GM21619 (cell line): ENCODE results near the gene IFIT1B.

Experiments used
- ATAC-seq: cut with Tn5 transposase; IDR thresholded peaks from one replicate; pipeline ENCODE4 v1.9.1; 2021; ENCODE audit not compliant: unreplicated experiment

Gene IFIT1B

GRCh38 chr10:89348481-89348880 lies 29.4 kb upstream of the IFIT1B start:
- ATAC-seq, result no peak

GRCh38 chr10:89348975-89349374 lies 28.9 kb upstream of the IFIT1B start:
- no peak for ATAC-seq

DNA sequence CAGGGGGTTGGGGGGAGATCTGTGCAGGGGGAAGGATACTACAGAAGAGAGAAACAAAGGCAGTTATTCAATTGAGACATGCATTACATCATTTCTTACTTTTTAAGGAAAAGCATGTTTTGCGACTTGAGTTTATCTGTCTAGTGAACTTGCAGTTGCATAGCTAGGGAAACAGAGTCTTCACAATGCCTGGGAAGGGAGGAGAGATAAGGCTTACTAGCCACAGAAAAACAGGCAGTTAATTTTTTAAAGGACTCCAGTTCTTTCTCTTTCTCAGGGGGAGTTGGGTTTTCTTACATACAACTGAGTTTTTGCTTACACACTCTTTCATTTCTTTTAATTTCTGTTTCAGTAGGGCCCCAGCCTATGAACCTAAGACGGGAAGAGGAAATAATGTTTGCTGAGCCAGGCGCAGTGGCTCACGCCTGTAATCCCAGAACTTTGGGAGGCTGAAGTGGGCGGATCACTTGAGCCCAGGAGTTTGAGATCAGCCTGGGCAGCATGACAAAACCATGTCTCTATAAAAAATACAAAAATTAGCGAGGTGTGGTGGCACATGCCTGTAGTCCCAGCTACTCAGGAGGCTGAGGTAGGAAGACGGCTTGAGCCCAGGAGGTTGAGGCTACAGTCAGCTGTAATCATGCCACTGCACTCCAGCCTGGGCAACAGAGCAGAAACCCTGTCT lies 27.1 kb upstream of the IFIT1B start:
- ATAC-seq, result peak; percentile 30

GRCh38 chr10:89351412-89351779 lies 26.5 kb upstream of the IFIT1B start:
- ATAC-seq, result peak; percentile 83

DNA sequence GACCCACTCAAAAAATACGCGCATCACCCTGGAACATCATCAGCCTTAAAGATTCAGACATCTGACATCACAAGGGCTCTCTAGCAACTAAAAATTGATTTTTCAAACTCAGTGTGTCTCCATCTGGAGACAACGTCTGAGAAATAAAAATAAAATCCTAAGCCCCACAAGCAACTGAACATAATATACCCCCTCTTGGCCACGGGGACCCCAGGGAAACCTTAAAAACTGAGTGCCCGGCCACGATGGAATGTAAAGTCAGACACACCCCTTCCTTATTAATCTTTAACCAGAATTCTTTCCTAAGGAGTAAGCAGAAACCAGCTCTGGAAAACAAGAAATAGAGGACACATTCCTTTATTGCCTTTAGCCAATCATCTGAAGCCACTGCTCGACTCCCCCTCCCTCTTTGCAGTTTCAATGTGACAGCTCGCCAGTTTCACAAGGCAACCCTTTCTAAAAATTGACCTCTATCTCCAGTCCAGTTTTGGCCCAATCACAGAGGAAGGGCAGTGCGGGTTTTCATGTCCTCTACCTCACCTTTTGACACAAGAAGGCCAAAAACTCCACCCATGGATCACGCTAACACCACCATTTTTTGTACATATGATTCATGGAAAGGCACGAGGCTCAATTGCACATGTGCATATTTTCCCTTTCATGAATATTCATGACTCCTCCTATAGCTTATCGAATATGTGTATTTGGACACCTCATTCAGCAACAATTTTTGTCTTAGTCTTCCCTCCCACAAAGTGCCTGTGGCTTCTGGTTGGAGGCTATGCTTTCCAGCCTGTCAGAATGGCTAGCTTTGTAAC lies 25.9 kb upstream of the IFIT1B start:
- ATAC-seq, result peak; percentile 32

DNA sequence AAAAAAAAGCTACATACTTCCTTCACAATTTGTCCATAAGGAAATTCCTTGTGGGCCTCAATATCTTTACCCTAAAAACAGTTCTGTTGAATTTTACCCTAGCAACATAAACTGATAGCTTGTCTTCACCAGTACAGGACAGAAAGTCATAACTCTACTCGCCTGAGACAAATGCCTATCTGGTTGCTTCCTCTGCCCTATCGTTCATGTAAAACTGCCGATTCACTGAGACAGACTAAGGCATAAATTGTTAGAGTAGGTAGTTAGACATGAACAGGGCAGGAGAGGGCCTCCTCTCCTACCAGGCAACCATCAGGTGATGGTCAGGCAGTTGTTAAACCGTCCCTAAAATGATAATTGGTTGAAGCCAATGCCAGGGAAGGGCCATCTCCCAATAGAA lies 25.1 kb upstream of the IFIT1B start:
- ATAC-seq, result no peak

DNA sequence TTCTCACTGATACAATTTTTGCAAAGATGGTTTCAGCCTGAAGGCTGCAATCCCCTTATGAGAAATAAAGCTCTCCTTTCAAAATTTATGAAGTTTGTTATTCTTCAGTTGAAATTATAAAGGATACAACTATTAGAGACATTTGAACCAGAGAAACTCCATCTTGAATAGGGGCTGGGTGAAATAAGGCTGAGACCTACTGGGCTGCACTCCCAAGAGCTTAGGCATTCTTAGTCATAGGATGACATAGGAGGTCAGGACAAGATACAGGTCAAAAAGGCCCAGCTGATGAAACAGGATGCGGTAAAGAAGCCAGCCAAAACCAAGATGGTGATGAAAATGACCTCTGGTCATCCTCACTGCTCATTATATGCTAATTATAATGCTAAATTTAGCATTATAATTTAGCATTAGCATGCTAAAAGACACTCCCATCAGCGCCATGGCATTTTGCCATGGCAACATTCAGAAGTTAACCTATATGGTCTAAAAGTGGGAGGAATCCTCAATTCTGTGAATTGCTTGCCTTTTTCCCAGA lies 22.4 kb upstream of the IFIT1B start:
- no peak for ATAC-seq

DNA sequence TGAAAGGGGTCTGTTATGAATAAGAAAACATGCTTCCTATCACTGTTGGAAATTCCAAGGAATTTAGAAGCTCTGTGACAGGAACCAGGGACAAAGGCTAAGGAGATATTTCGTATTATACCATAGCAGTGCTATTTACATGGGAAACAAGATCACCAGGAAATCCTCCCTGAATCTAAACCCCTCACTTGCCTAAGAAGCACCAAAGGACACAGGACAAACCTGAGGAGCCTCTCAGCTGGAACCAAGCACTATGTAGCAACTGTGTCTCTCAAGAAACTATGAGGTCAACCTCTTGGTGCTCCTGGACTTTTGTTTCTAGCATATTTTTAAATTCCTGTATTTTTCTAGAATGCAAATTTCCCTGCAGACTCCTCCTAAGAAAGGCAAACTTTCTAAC lies 20.8 kb upstream of the IFIT1B start:
- no peak for ATAC-seq

DNA sequence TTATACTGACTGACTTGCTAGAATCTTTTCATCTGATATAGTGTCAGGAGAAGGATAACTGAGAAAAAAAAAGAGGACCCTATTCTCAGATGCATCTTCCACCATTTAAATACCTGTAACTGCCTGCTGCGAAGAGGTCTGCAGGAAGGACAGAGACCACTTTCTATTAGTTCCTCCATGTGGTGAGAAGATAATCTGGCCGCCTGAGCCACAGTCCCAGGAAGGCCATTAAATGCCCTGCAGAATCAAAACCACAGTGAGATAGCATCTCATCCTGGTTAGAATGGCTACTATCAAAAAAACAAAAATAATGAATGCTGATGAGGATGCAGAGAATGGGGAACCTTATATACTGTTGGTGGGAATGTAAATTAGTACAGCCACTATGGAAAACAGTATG lies 19.9 kb upstream of the IFIT1B start:
- no peak for ATAC-seq

- no peak for ATAC-seq
Observed at GRCh38 chr10:89360157-89360556, 17.7 kb upstream of the IFIT1B start.

- ATAC-seq, result no peak
Observed at GRCh38 chr10:89362929-89363328, 14.9 kb upstream of the IFIT1B start.

DNA sequence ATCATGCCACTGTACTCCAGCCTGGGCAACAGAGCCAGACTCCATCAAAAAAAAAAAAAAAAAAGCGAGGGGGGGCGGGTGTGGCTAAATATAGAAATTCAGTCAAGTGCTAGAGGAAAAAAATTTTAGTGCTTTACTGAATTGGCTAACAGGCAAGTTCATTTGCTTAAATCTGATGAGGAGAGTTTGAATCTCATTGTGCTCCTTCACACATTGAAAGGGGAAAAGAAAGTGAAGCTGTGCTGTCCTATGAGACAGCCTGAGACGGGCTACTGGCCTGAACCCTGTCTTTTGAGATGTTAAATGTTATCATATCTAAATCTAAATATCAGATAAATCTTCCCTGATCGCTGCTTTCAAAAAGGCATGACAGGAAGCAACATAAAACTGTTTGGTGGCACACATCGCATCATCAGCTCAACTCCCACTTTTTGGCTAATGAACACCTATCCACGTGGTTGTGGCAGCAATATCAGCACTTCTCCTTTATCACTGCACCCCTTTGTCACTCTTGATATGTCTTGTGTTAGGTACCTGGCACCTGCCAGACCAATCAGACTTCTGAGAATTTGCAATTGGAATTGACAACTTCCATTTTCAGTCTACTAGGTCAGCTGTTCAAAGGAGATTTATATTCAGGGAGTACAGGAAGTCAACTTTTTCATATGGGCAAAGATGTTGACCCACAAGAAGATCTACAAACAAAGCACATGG lies 14.0 kb upstream of the IFIT1B start:
- no peak for ATAC-seq

DNA sequence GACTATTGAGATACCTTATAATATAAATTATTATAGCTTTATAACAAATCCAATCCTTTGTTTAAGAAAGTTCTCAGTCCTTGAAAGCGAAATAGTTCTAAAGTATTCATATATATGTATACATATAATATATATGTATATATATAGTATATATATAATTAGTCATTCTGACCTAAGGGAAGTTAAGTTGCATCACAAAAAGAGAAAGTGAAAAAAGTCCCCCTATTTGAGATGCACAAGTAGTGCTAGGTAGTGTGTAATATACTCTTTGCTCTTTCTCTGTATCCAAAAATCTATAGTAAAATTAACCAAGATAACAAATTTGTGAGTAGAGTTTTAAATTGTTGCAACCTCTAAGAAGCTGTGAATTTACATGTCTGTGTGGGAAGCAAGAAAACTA lies 13.3 kb upstream of the IFIT1B start:
- ATAC-seq, result no peak

- peak; percentile 80 for ATAC-seq
Observed at GRCh38 chr10:89367529-89367928, 10.3 kb upstream of the IFIT1B start.

GRCh38 chr10:89368129-89368528 lies 9.7 kb upstream of the IFIT1B start:
- ATAC-seq, result no peak

- no peak for ATAC-seq
Observed at GRCh38 chr10:89369156-89370105, 8.4 kb upstream of the IFIT1B start.

DNA sequence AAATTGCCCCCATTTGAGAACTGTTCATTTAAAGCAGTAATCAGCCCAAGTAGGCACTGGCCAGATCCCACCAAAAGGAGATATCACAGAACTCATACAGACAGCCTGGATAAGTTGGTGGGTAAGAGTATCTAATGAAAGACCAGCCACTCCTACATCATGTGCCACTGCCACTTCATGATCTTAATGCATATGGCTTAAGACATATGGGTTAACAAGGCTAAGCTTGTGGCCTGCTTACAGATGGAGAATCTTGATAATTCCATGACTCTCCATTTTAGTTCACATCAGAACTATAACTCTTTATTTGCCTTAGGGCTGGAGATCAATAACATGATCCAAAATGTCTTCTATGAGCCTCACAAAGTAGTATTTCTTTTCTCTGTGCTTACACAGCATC lies 6.8 kb upstream of the IFIT1B start:
- no peak for ATAC-seq

DNA sequence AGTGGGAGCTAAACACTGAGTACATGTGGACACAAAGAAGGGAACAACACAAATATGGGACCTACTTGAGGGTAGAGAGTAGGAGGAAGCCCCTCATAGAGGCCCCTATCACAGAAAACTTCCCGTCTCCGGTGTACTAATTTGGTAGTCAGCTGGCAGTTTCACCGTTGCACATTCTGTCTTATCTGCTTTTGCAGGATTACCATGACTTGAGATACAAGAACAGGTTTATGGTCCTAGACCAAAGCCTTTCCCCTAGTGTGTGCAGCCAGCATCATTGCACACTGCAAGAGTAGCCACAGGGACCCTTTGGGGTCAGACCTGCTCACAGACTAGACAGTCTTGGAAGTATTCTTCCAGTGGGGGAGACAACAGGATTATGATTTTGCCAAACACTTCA lies 5.9 kb upstream of the IFIT1B start:
- ATAC-seq, result no peak

DNA sequence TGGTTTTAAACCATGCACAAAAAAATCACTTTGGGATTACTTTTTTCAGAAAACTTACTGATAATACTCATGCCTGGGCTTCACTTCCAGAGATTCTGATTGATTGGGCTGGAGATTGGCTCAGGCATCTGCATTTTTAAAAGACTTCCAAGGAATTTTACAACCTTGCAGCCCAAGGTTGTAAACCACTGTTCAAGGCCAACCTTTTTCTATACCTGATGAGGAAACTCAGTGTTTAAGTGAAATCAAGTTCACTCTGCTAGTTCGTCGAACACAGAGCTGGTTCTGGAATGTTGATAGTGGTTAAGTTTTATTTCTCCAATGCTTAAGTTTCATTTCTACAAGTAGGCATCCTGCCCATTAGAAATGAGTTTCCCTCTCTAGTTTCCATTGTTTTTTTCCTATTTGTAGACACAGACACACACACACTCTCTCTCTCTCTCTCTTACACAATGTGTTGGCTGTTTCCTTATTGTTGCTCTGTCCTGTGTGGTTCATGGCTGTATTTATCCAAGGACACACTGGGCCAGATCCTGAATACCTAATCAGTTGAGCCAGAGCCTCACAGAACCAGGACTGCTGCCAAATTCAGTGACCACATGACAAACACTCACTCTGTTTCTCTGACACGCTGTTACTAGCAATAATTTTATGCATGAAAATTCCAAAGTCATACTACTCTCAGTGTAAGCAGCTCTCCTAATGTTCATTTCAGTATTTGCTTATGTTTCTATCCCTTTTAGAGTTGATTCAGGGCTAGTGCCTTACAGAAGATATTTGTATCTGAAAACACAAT lies 3.7 kb upstream of the IFIT1B start:
- ATAC-seq, result no peak

- no peak for ATAC-seq
Observed at GRCh38 chr10:89374713-89375141, 3.1 kb upstream of the IFIT1B start.
